SIG-M5 (cell line): ENCODE measurements around the gene SRRM5.
A peak's percentile ranks its signal among the peaks of the same experiment; 100 is the strongest.
"Not testable (repeated sequence)": the region's sequence is repeated elsewhere in the genome, so short reads cannot be mapped to it uniquely, and the experiment has no call there.

Experiments used
- DNase-seq: peaks from one replicate; lab custom pipeline; 2025; lab: John Stamatoyannopoulos, UW

Gene SRRM5

GRCh38 chr19:43592800-43593350 is 19.0 kb upstream of the SRRM5 start:
- DNase-seq: no peak

DNA sequence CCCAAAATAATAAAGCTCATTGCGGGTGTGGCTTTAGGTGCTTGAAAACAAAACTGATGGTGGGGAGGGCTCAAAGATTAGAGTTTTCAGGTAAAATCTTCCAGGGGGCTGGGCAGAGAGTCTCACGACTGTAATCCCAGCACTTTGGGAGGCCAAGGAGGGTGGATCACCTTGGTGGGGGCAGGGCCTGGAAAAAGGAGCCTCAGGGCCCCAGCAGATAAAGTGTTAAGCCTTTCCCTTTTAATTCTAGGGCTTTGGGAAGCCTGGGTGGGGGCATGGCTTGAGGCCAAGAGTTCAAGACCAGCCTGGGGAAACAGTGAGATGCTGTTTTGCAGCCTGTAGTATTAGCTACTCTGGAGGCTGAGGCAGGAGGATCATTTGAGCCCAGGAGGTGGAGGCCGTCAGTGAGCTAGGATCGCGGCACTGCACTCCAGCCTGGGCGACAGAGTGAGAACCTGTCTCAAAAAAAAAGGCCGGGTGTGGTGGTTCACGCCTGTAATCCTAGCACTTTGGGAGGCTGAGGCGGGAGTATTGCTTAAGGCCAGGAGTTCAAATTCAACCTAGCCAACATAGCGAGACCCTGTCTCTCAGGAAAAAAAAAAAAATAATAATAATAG is 17.7 kb upstream of the SRRM5 start:
- no peak for DNase-seq

DNA sequence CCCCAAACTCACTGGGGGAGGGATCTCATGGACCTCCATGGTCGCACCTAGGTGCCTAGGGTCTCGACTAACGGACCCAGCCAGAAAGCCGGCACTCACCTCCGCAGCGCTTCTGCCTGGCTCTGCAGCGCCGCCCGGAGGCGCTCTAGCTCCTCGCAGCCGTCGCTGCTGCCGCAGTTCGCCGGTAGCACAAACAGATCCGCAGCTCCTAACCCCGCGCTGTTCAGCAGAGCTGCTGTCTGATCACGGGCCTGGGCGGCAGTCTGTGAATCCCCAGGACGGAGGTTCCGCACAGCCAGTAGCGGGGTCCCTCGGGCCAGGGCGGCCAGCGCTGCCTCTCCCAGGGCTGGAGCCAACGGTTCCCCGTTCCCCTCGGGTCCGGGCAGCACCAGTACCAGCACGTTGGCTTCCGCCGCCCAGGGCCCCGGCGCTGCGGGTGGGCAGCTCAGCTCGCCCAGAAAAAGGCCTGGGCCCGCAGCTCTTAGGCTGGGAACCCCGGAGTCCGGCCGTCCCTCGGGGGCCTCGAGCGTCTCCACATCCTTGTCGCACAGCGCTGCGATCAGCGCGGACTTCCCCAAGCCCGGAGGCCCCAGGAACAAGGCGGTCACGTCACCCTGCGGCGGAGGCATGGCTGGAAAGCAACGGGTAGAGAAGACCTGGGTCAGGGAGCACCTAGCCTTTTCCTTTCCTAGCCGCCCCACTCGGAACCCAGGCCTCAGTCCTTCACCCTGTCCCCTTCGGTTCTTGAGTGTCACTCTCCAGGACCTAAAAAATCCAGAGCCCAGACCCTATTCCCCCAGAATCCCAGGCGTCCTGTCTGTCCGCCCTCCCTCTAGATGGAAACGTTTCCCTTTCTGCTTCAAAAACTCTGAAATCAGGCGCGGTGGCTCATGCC is 16.9 kb upstream of the SRRM5 start:
- no peak for DNase-seq

DNA sequence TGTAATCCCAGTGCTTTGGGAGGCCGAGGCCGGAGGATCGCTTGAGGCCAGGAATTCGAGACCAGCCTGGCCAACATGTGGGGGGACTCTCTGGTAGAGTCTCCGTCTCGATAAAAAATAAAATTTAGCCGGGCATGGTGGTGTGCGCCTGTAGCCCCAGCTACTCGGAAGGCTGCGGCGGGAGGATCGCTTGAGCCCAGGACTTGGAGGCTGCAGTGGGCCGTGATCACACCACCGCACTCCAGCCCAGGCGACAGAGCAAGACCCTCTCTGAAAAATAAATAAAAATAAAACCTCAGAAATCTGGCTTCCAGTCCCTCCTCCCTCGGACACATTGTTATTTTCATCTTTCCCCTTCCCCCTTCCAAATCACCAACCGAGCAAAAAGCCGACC is 16.3 kb upstream of the SRRM5 start:
- DNase-seq: no peak

GRCh38 chr19:43595999-43596841 is 15.7 kb upstream of the SRRM5 start, which contains the start of the genes IRGQ and ZNF576:
IRGQ (minus strand) TSS chr19:43596134; CDS start chr19:43595338, 796 bp downstream.
ZNF576 (plus strand) TSS chr19:43596595; CDS start chr19:43597109, 514 bp downstream.
- peak; percentile 78 for DNase-seq

- DNase-seq: no peak
Observed at GRCh38 chr19:43596842-43597461, 14.9 kb upstream of the SRRM5 start.

- DNase-seq: no peak
Observed at GRCh38 chr19:43597876-43598275, 14.0 kb upstream of the SRRM5 start.

DNA sequence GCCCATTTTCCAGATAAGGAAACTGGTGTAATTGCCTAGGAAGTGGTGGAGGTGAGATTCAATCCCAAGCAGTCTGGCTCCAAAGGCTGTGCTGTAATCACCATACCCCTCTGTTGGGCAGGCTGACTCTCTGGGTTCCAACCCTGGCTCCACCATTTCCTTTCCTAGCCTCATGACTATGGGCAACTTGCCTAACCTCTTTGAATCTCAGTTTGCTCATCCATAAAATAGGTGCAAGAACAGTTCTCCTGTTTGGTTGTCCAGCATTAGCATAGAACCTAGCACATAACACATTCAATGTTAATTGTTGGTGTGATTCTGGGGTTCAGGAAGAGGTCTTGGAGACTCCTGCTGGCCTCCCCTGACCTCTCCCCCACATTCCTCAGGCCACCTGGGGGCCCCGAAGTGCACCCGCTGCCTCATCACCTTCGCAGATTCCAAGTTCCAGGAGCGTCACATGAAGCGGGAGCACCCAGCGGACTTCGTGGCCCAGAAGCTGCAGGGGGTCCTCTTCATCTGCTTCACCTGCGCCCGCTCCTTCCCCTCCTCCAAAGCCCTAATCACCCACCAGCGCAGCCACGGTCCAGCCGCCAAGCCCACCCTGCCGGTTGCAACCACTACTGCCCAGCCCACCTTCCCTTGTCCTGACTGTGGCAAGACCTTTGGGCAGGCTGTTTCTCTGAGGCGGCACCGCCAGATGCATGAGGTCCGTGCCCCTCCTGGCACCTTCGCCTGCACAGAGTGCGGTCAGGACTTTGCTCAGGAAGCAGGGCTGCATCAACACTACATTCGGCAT is 13.2 kb upstream of the SRRM5 start:
- DNase-seq: no peak

GRCh38 chr19:43599635-43600295 is 12.1 kb upstream of the SRRM5 start:
- DNase-seq: no peak

GRCh38 chr19:43600326-43600725 is 11.6 kb upstream of the SRRM5 start:
- not testable (repeated sequence) for DNase-seq

- no peak for DNase-seq
Observed at GRCh38 chr19:43605875-43606568, 5.9 kb upstream of the SRRM5 start.

- DNase-seq: no peak
Observed at GRCh38 chr19:43606569-43607229, 5.2 kb upstream of the SRRM5 start.

DNA sequence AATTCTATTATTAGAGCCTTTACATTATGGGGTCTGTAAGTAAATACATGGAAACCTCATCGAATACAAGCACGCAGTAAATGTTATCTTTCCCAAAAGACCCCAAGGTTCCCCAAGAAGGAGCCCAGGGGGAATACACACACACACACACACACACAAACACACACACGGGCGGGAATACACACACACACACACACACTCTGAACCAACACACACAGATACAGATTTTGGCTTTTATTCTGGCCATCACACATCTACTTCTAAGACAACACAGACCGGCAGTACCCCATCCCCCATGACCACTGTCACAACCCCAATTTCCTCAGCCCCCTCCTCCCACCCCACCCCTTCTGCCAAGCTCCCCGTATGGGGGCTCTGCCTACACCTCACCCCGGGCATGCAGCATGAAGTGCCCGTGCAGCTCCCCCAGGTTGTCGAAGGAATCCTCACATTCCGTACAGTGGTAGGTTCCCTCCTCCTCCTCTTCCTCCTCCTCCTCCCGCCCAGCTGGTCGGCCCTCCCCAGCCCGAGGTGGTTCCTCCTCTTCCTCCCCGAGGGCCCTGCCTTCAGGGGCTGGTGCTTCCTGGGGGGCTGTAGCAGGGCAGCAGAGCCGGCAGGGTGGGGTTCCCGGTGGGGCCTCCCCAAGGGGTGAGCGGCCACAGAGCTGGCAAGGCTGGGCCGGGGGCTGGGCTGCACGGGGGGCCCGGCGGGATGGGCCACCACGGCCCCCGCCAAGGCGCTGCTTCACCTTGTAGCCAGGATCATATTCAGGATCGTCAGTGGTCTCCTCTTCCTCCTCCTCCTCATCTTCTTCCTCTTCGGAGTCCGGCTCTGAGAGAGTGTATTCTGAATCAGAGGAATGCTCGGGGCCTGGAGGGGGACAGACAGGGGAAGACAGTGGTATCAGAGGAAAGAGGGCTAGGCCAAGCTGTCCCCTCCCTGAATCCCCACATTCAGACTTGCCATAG is 4.4 kb upstream of the SRRM5 start:
- DNase-seq: no peak

DNA sequence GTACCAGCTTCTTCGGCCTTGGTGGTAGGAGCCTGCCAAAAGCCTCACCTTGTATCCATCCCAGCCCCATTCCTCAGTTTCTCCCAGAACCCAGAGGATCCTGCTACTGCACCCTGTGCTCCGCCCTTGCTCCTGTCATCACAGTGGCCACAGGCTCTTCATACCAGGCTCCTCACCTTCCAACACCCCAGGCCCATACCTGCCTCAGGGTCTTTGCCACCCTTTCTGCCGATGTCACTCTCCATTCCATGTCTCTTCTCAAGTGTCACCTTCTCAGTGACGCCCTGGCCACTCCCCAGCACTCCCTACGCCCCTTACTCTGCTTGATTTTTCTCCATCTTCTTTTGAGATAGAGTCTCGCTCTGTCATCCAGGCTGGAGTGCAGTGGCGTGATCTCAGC is 2.0 kb upstream of the SRRM5 start:
- no peak for DNase-seq

GRCh38 chr19:43610493-43610892 is 1.4 kb upstream of the SRRM5 start:
- DNase-seq: no peak

DNA sequence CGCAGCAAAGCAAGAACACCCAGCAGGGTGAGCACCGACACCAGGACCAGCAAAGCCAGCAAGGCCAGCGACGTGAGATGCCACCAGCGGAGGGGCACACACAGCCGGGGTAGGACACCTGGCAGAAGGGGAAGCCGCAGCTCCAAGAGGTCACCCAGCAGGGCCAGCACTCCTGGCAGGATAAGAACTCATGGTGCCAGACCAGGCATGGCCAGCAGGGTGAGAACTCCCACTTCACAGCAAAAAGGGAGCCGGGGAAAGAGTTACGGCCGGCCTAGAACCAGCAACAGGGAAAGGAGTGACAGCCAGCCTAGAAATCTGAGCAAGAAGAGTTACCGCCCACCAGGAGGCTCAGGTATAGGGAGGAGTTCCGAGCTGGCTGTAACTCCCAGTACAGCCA is 486 bp downstream of the SRRM5 start:
- no peak for DNase-seq

DNA sequence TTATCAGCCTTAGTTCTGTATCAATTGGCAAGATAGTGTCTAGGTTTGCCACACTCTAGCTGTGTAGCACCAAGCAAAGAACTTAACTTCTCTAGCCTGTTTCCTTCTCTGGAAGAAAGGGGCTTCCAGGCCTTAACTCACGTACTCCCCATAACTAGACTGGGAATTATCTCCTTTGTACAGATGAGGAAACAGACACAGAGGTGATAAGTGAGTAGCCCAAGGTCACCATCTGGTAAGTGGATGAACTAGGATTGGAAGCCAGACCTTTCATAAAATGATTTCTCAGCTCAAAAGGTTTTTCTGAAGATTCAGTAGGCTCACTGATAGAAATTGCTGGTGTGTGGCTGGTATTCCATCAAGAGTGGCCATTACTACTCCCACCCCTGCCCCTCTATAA is 4.4 kb downstream of the SRRM5 start:
- DNase-seq: no peak

- DNase-seq: no peak
Observed at GRCh38 chr19:43616954-43617353, 5.1 kb downstream of the SRRM5 start.
